ENCODE data around the gene RPRD1B.
"Not testable (repeated sequence)": the region's sequence is repeated elsewhere in the genome, so short reads cannot be mapped to it uniquely, and the experiment has no call there.

The RPRD1B gene

DNA sequence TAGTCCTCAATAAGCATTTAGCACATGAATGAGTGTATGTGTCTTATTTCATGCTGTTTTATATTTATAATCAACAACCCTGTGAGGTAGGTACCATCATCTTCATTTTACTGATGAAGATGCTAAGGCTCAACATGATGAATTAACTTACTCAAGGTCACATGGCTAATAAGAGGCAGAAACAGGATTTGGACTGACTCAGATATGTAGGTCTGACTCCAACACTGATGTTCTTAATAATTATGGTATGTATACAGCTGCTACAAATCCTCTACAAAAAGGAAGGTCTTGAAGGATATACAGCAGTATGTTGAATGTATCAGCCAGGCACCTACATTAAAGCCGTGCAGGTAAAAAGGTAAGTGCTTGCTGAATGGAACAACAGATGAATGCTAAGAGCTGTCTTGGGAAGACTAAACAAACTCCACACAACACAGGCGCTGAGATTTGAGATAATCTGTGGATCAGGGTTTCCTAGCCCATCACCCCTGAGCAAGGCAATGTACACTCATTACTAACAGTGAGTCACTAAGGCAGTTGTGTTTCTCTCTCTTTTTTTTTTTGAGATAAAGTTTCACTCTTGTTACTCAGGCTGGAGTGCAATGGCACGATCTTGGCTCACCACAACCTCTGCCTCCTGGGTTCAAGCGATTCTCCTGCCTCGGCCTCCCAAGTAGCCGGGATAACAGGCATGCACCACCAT, 32.2 kb upstream of the RPRD1B start:
- DNase-seq (ENCODE audit: low read depth in 3 of 3), result no peak

GRCh38 chr20:38001981-38002380, 31.6 kb upstream of the RPRD1B start:
- DNase-seq (ENCODE audit: low read depth in 3 of 3), result no peak

DNA sequence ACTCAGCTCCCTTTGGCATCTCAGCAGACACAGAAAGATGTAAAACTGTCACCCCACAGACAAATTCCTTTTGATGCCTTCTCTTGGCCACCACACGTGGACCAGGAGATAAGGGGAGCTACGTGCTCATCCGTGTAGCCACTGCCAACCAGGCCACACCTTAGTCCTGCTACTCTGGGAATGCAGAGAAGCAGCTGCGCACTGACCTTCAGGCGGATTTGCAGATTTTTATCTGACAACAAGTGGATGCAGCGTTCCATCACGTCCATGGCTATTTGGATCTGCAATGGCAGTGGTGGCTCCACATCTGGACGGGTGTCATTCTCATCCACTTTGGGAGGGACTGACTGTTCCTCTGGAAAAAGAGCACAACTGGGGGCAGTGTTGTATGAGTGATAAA, 31.1 kb upstream of the RPRD1B start:
- no peak for DNase-seq (ENCODE audit: low read depth in 3 of 3)

DNA sequence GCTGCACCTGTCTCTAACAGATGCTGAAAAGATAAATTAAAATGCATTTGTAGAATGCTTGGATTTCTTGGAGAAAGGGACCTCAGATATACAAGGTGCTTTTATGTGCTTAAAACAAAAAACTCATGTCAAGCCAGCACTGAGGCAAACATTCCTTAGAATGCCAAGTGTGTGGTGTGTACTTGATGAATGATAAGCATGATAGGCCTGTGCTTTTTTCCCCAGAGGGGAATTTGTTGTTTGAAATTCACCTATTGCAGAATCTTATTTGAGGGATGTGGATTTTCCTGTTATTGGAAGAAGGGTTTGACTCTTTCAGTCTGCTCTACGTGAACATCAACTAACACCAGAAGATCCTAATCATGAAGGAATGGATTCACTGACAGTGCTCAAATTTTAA, 29.1 kb upstream of the RPRD1B start:
- no peak for DNase-seq (ENCODE audit: low read depth in 3 of 3)

- no peak for DNase-seq (ENCODE audit: low read depth in 3 of 3)
Observed at GRCh38 chr20:38005903-38006302, 27.6 kb upstream of the RPRD1B start.

- DNase-seq (ENCODE audit: low read depth in 3 of 3), result no peak
Observed at GRCh38 chr20:38007526-38007925, 26.0 kb upstream of the RPRD1B start.

- no peak for DNase-seq (ENCODE audit: low read depth in 3 of 3)
Observed at GRCh38 chr20:38008233-38008944, 25.2 kb upstream of the RPRD1B start.

DNA sequence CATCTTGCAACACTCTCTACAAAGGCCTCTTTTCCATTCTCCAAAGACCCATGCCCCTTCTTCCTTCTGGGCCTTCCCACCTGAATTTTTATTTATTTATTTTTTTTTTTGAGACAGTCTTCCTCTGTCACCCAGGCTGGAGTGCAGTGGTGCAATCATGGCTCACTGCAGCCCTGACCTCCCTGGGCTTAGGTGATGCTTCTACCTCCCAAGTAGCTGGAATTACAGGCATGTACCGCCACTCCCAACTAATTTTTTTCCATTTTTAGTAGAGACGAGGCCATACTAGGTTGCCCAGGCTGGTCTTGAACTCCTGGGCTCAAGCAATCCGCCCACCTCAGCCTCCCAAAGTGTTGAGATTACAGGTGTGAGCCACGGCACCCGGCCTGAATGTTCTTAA, 24.1 kb upstream of the RPRD1B start:
- not testable (repeated sequence) for DNase-seq (ENCODE audit: low read depth in 3 of 3)

GRCh38 chr20:38011696-38012095, 21.9 kb upstream of the RPRD1B start:
- no peak for DNase-seq (ENCODE audit: low read depth in 3 of 3)

DNA sequence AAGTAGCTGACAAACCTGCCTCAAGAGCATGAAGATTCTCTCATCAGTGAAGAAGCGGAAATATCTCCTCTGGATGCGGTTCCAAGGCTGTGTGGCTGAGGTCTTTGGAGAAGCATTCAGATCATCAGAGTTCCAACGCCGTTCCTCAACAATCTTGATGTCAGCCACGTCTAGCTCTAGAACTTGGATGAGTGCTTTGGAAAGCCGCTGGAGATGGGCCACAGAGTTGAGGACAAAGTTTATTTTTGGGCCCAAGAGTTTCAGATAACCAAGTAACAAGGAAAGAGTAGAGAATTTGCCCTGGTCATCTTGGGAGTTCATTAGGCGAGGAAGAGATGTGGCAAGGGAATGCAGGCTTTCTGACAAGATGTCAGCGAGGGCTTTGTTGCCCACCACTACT, 21.2 kb upstream of the RPRD1B start:
- DNase-seq (ENCODE audit: low read depth in 3 of 3), result no peak

GRCh38 chr20:38013887-38014286, 19.7 kb upstream of the RPRD1B start:
- no peak for DNase-seq (ENCODE audit: low read depth in 3 of 3)

- no peak for DNase-seq (ENCODE audit: low read depth in 3 of 3)
Observed at GRCh38 chr20:38017959-38018358, 15.6 kb upstream of the RPRD1B start.

GRCh38 chr20:38018385-38018784, 15.2 kb upstream of the RPRD1B start:
- DNase-seq (ENCODE audit: low read depth in 3 of 3), result no peak

DNA sequence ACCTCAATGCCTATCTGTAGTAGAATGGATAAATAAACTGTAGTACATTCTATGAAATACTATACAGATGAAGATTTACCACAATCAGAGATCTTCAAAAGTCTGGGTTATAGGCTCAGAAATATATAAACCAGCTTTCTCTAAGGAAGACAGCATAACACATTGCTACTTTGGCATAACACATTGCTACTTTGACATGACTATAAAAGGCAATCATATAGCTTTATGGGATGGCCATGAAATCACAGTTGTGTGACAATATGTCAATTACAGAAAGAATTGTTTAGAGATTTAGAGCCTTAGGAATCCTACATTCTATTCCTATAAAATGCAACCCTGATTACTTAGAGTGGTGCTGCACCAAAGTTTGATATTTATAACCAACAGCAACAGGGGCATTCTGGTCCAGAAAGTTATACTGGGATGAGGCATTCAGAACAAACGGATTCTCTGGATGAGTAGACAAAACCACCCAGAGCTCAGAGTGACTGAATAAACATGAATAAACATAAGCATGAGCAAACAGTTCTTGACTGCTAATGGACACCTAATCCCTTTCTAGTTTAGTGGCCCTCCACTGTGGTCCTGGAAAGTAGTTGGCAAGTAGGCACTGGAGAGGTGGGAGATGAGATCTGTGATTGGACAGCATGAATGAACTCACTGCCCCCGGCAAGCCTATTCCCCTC, 12.3 kb upstream of the RPRD1B start:
- DNase-seq (ENCODE audit: low read depth in 3 of 3), result no peak

GRCh38 chr20:38023181-38024001, 10.2 kb upstream of the RPRD1B start:
- DNase-seq (ENCODE audit: low read depth in 3 of 3), result no peak

DNA sequence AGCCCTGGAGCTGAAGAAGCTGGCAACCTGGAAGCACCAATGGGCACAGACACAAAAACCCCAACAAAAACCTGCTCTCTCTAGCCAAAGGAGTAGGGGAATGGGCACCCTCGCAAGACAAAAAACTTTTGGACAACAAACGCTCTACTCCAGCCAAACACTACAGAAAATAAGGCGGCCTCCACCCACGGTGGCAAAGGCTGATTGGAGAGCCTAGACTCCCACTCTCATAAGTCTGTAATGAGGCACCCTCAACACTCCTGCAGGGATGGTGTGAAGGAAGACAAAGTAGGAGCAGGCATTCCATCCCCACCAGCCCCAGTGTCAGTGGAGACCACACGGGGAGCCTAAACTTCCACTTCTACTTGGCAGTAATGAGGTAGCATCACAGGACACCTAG, 9.1 kb upstream of the RPRD1B start:
- DNase-seq (ENCODE audit: low read depth in 3 of 3), result no peak

GRCh38 chr20:38029453-38029852, 4.1 kb upstream of the RPRD1B start:
- DNase-seq (ENCODE audit: low read depth in 3 of 3), result no peak

GRCh38 chr20:38031957-38032356, 1.6 kb upstream of the RPRD1B start:
- DNase-seq (ENCODE audit: low read depth in 3 of 3), result no peak

DNA sequence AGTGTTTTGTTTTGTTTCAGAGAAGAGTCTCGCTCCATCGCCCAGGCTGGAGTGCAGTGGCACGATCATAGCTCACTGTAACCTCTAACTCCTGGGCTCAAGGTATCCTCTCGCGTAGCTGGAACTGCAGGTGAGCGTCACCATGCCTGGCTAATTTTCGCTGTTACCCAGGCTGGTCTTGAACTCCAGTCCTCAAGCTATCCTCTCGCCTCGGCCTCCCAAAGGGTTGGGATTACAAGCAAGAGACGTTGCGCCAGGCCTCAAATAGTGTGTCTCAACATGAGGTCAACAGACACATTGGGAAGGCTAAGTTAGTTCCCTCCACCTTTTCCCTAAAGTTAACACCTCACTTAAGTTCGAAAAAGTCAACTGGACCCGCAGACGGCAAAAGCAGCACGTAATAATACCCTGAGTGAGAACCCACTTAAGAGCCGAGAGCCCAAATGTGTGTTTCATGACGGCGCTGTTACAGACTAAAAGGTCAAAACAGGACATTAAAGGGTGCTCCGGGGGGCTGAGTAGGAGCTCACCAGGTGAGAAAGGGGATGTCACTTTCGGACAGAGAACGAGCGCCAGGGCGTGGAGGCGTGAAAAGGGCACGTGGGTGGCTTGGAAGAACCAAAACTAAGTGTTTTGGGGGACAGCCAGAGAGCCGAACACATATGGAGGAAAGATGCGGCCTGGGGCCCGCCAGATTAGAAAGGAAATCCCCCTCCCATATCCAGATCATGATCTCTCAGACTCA, 789 bp upstream of the RPRD1B start:
- peak in 1 of 3 experiments; percentile 34 for DNase-seq (ENCODE audit: low read depth in 3 of 3)

- no peak for DNase-seq (ENCODE audit: low read depth in 3 of 3)
Observed at GRCh38 chr20:38034108-38034649, 633 bp downstream of the RPRD1B start.

DNA sequence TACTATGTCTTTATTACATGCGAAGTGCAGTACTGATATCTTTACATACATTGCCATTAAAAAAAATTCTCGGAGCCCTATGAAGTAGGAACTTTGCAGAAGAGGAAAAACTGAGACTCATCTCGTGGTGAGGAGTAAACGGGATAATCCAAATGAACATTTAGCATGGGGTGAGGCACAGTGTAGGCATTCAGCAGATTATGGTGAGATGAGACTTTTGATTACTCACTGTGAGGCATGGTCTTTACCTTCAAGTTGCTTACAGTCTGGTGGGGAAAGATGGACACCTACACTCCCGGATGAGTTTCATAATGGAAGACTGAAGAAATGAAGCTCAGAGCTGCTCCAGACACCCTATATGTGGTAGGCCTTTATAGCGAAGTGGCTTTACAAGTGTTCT, 1.4 kb downstream of the RPRD1B start:
- no peak for DNase-seq (ENCODE audit: low read depth in 3 of 3)

Data from stimulated activated CD4-positive, alpha-beta T cell treated with anti-CD3 and anti-CD28 coated beads, TNF-alpha, amount 100 ng/mL, for 4 hours (primary cell).